ENCODE results near the gene ERMAP. TPM values are rescaled to one million over a fixed set of nuclear protein-coding genes. Genes with fewer than 3 reads are reported as not detected.
"Not testable (repeated sequence)": the region's sequence is repeated elsewhere in the genome, so short reads cannot be mapped to it uniquely, and the experiment has no call there.

ERMAP gene
- total RNA-seq, 3 donors from 2014 or later: 11.1 to 22.1 (median 14.9) TPM

DNA sequence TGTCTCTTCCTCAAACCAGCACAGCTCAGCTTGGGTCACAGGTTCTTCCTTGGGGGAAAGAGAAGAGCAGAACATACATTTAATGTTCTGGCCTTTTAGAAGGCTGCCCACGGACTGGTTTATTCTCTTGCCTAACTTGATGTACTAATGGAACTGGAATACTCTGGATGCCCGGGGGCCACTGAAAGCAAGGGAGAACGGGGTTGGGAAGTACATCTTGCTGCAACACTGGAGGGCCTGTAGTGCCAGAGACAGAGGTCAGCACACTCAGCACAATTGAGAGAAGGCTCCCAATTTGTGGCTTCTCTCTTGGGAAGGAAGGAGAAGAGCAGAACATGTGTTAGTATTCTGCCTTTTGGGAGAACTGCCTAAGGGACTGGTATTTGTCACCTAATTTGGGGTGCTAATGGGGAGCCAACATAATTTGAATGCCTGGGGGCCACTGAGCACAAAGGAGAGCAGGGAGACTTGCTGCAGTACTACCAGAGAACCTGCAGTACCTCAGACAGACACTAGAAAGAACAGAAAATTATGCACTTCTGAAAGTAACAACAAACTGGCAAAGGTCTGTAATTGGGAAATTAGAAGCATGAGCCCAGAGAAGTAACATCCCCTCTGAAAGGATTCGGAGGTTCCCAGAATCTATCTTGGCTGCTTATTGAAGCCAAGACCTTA lies 43.6 kb downstream of the ERMAP start:
- H3K27me3 ChIP-seq: no peaks in the 10 kb centered on the region
- intact Hi-C loops (cut with DNase I; ENCODE audit: low total_unique reads): no loop called here
- no peaks in the 10 kb centered on the region for H3K36me3 ChIP-seq
- H3K4me3 ChIP-seq: no peak overlapping the region
- H3K9me3 ChIP-seq: no peaks in the 10 kb centered on the region
- H3K27ac ChIP-seq: no peak overlapping the region
- H3K4me1 ChIP-seq: no peaks in the 10 kb centered on the region
- TF ChIP-seq, protein P1, sequence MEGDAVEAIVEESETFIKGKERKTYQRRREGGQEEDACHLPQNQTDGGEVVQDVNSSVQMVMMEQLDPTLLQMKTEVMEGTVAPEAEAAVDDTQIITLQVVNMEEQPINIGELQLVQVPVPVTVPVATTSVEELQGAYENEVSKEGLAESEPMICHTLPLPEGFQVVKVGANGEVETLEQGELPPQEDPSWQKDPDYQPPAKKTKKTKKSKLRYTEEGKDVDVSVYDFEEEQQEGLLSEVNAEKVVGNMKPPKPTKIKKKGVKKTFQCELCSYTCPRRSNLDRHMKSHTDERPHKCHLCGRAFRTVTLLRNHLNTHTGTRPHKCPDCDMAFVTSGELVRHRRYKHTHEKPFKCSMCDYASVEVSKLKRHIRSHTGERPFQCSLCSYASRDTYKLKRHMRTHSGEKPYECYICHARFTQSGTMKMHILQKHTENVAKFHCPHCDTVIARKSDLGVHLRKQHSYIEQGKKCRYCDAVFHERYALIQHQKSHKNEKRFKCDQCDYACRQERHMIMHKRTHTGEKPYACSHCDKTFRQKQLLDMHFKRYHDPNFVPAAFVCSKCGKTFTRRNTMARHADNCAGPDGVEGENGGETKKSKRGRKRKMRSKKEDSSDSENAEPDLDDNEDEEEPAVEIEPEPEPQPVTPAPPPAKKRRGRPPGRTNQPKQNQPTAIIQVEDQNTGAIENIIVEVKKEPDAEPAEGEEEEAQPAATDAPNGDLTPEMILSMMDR (IDR thresholded peaks at IDR 0.05): no peak
- no peak for TF ChIP-seq POLR2A (IDR thresholded peaks at IDR 0.05)
- TF ChIP-seq POLR2AphosphoS5 (IDR thresholded peaks at IDR 0.05): no peak
- no peak for DNase-seq (ENCODE audit: low spot score in 2 of 2)

DNA sequence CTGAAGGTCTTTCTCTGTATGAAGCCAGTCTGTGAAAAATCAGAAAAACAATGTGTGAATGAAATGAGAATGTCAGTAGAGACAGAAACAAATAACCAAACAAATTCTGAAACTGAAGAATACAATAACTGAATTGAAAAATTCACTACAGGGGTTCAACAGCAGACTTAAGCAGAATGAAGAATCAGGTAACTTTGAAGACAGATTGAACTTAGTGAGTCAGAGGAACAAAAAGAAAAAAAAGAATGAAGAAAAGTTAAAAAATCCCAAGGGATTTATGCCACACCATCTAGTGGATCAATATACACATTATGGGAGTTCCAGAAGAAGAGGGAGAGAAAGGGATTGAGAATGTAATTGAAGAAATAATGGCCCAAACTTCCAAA lies 44.1 kb downstream of the ERMAP start:
- intact Hi-C loops (cut with DNase I; ENCODE audit: low total_unique reads): no loop called here
- no peak for DNase-seq (ENCODE audit: low spot score in 2 of 2)
- Histone ChIP-seq H3K4me3 (no peak overlapping the region), H3K36me3 (no peaks in the 10 kb centered on the region), H3K4me1 (no peaks in the 10 kb centered on the region), H3K9me3 (no peaks in the 10 kb centered on the region), H3K27me3 (no peaks in the 10 kb centered on the region), H3K27ac (no peak overlapping the region)
- no peak for TF ChIP-seq POLR2A (IDR thresholded peaks at IDR 0.05)
- TF ChIP-seq, protein P1 (IDR thresholded peaks at IDR 0.05): no peak
- no peak for TF ChIP-seq POLR2AphosphoS5 (IDR thresholded peaks at IDR 0.05)

DNA sequence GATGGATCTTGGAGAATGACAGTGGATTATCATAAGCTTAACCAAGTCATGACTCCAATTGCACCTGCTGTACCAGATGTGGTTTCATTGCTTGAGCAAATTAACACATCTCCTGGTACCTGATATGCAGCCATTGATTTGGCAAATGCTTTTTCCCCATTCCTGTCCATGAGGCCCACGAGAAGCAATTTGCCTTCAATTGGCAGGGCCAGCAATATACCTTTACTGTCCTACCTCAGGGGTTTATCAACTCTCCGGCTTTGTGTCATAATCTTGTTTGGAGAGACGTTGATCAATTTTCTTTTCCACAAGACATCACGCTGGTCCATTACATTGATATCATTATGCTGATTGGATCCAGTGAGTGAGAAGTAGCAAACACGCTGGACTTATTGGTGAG lies 49.6 kb downstream of the ERMAP start:
- no peak for TF ChIP-seq POLR2A (IDR thresholded peaks at IDR 0.05)
- H3K27me3 ChIP-seq: no peaks in the 10 kb centered on the region

DNA sequence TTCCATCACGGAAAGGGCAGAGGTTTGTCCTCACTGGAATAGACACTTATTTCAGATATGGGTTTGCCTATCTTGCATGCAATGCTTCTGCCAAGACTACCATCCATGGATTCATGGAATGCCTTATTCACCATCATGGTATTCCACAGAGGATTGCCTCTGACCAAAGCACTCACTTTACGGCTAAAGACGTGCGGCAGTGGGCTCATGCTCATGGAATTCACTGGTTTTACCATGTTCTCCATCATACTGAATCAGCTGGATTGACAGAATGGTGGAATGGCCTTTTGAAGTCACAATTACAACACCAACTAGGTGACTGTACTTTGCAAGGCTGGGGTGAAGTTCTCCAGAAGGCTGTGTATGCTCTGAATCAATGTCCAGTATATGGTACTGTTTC lies 51.5 kb downstream of the ERMAP start:
- intact Hi-C loops (cut with DNase I; ENCODE audit: low total_unique reads); H3K4me1 ChIP-seq; H3K9me3 ChIP-seq; H3K36me3 ChIP-seq; H3K27me3 ChIP-seq; DNase-seq (ENCODE audit: low spot score in 2 of 2); H3K27ac ChIP-seq; H3K4me3 ChIP-seq: not testable (repeated sequence)

More for the DNA sequence above, 49.6 kb downstream of the ERMAP start:
- Histone ChIP-seq H3K36me3 (no peaks in the 10 kb centered on the region), H3K4me3 (no peak overlapping the region), H3K4me1 (no peaks in the 10 kb centered on the region), H3K9me3 (no peaks in the 10 kb centered on the region), H3K27ac (no peak overlapping the region)
- no peak for DNase-seq (ENCODE audit: low spot score in 2 of 2)
- intact Hi-C loops (cut with DNase I; ENCODE audit: low total_unique reads): no loop called here

DNA sequence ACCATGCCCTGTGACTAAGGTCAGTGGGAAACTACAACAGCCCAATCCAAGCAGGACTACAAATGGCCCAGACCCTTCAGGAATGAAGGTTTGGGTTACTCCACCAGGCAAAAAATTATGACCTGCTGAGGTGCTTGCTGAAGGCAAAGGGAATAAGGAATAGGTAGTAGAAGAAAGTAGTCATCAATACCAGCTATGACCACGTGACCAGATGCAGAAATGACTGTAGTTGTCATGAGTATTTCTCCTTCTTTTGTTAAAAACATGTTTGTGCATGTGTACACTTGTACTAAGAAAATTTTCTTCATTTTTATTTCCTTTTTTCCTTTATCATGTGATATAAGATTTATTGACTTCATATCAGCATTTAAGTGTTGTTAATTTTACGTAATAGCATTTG lies 52.3 kb downstream of the ERMAP start:
- H3K27me3 ChIP-seq; DNase-seq (ENCODE audit: low spot score in 2 of 2); H3K4me1 ChIP-seq; H3K9me3 ChIP-seq; H3K27ac ChIP-seq; intact Hi-C loops (cut with DNase I; ENCODE audit: low total_unique reads); H3K4me3 ChIP-seq; H3K36me3 ChIP-seq: not testable (repeated sequence)

DNA sequence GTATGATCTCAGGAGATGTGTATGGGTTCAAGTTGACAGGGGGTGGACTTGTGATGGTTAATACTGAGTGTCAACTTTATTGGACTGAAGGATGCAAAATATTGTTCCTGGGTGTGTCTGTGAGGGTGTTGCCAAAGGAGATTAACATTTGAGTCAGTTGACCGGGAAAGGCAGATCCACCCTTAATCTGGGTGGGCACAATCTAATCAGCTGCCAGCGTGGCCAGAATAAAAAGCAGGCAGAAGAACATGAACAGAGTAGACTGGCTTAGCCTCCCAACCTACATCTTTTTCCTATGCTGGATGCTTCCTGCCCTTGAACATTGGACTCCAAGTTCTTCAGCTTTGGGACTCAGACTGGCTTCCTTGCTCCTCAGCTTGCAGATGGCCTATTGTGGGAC lies 52.8 kb downstream of the ERMAP start:
- H3K4me1 ChIP-seq; H3K27ac ChIP-seq; H3K27me3 ChIP-seq; intact Hi-C loops (cut with DNase I; ENCODE audit: low total_unique reads); H3K9me3 ChIP-seq; H3K4me3 ChIP-seq; H3K36me3 ChIP-seq; DNase-seq (ENCODE audit: low spot score in 2 of 2): not testable (repeated sequence)

DNA sequence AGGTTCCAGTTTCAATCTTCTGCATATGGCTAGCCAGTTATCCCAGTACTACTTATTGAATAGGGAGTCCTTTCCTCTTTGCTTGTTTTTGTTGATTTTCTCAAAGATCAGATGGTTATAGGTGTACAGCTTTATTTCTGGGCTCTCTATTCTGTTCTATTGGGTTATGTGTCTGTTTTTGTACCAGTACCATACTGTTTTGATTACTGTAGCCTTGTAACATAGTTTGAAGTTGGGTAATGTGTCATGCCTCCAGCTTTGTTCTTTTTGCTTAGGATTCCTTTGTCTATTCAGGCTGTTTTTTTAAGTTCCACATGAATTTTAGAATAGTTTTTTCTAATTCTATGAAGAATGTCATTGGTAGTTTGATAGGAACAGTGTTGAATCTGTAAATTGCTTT lies 56.2 kb downstream of the ERMAP start:
- H3K4me3 ChIP-seq; H3K27ac ChIP-seq; intact Hi-C loops (cut with DNase I; ENCODE audit: low total_unique reads); DNase-seq (ENCODE audit: low spot score in 2 of 2); H3K27me3 ChIP-seq; H3K4me1 ChIP-seq; H3K36me3 ChIP-seq; H3K9me3 ChIP-seq: not testable (repeated sequence)

DNA sequence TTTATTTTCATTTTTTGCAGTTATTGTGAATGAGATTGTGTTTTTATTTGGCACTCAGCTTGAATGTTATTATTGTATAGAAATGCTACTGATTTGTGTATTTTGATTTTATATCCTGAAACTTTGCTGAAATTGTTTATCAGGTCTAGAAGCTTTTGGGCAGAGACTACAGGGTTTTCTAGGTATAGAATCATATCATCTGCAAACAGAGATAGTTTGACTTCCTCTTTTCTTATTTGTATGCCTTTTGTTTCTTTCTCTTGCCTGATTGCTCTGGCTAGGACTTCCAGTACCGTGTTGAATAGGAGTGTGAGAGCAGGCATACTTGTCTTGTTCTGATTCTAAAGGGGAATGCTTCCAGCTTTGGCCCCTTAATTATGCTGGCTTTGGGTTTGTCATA lies 56.7 kb downstream of the ERMAP start:
- no peaks in the 10 kb centered on the region for H3K4me1 ChIP-seq
- no peaks in the 10 kb centered on the region for H3K36me3 ChIP-seq
- no peak for TF ChIP-seq POLR2A (IDR thresholded peaks at IDR 0.05)
- no peak for DNase-seq (ENCODE audit: low spot score in 2 of 2)
- H3K27me3 ChIP-seq: no peaks in the 10 kb centered on the region
- intact Hi-C loops (cut with DNase I; ENCODE audit: low total_unique reads): no loop called here
- no peak overlapping the region for H3K4me3 ChIP-seq
- H3K9me3 ChIP-seq: peaks cover 0 to 6% of the 10 kb centered on the region in 2 donors
- no peak overlapping the region for H3K27ac ChIP-seq
